IPS-11a (cell line): ENCODE results near the gene RRAGA.
"Not testable (repeated sequence)": the region's sequence is repeated elsewhere in the genome, so short reads cannot be mapped to it uniquely, and the experiment has no call there.

ENCODE experiments used
- H3K4me3 ChIP-seq: one replicate; pipeline ENCODE4 v1.5.1; 2013; ENCODE audit warnings: low read depth, low read length, control low read depth

RRAGA gene

DNA sequence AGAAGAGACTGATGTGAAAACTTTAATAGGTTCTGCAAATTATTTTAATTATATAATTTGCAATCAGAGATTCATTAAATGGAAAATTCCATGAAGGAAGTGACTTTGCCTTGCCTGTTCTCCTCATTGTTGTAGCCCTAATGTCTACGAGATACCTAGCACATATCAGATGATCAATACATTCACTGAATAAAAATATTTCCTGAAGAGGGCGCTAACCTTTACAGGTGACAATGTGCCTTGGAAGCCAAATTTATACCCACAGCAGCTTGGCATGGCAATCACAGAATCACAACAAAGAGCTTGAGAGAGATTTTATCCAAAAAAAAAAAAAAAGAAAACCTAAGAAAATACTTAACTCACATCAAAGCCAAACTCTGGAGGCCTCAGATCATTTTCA, 36.1 kb downstream of the RRAGA start:
- no peak overlapping the region for H3K4me3 ChIP-seq

DNA sequence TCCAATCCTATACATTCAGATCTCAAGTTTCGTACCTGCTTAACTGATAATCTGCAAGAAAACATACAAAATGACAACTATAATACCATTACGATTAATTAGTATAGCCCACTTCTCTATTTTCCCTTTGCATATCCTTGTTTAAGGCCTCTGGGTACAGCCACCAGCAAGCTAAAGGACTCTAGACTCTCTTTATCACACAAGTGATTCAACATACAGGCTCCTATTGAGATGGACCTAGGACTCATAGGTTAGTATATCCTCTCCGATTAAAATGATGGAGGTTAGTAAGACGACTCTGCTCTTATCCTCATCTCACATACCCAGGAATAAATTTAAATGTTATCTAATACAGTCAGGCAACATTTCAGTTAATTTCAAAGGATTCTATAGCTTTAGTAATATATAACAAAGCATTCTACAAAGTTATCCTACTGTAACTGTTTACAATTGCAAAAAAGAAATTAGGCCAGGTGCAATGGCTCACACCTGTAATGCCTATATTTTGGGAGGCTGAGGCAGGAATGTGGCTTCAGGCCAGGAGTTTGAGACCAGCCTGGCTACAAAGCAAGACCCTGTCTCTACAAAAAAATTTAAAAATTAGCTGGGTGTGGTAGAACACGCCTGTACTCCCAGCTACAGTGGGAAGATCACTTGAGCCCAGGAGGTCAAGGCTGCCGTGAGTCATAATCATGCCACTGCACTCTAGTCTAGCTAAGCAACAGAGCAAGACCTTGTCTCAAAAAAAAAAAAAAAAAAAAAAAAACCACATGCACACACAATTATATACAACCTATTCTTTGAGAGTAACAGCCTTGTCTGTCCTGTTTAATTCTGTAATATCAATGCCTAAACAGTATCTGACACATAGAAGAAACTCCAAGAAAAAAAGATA, 38.1 kb downstream of the RRAGA start:
- H3K4me3 ChIP-seq = no peak overlapping the region

DNA sequence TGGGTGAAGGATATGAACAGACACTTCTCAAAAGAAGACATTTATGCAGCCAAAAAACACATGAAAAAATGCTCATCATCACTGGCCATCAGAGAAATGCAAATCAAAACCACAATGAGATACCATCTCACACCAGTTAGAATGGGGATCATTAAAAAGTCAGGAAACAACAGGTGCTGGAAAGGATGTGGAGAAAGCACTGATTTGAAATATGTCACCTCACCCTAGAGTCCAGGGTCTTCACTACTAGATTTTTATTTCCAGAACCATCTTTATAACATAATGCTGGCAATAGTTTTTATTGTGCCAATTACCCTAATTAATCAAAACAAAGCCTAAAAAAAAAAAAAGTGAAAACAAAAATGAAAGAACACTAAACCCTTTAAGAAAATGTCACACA, 48.2 kb downstream of the RRAGA start:
- H3K4me3 ChIP-seq = not testable (repeated sequence)
